CD14-positive monocyte (primary cell): Measurements from ENCODE around the gene ARSB. TPM values are rescaled to one million over a fixed set of nuclear protein-coding genes. Genes with fewer than 3 reads are reported as not detected.

ENCODE experiments used
- DNase-seq, 3 donors: peaks; one replicate each; pipeline ENCODE4 v3.0.0-alpha.2; 2011 to 2022
- H2AFZ ChIP-seq: 2 replicates; pipeline ENCODE4 v1.6.0; 2012; ENCODE audit warnings: mild to moderate bottlenecking, low read depth, low read length, inconsistent platforms; ENCODE audit not compliant: insufficient read depth, poor library complexity, severe bottlenecking
- H3K27ac ChIP-seq, 2 donors: 1 replicate in 1 of 2; 2 replicates in 1 of 2; pipeline ENCODE4 v1.5.1; 2012 to 2013; ENCODE audit warnings: low read length in 2 of 2, control low read depth in 1 of 2, inconsistent platforms in 1 of 2, low read depth in 1 of 2, mild to moderate bottlenecking in 1 of 2
- H3K27me3 ChIP-seq, 2 donors: one replicate each; pipeline versions ENCODE4 v1.6.0 to v1.6.1; 2011 to 2013; ENCODE audit warnings: low read length in 2 of 2; ENCODE audit not compliant: control insufficient read depth in 2 of 2, insufficient read depth in 2 of 2
- H3K36me3 ChIP-seq, 2 donors: replicated peaks in 1 of 2; 1 replicate in 1 of 2; 2 replicates in 1 of 2; pipeline versions ENCODE4 v1.5.1 to v1.6.1; 2012 to 2013; ENCODE audit warnings: low read length in 2 of 2, control low read depth in 1 of 2, inconsistent platforms in 1 of 2, mild to moderate bottlenecking in 1 of 2; ENCODE audit not compliant: insufficient read depth in 2 of 2, control insufficient read depth in 1 of 2
- H3K4me1 ChIP-seq, 2 donors: 1 replicate in 1 of 2; 2 replicates in 1 of 2; pipeline versions ENCODE4 v1.5.1 to v1.6.1; 2012 to 2013; ENCODE audit warnings: low read length in 2 of 2, control low read depth in 1 of 2, inconsistent platforms in 1 of 2, mild to moderate bottlenecking in 1 of 2, moderate library complexity in 1 of 2; ENCODE audit not compliant: insufficient read depth in 2 of 2, control insufficient read depth in 1 of 2
- H3K4me2 ChIP-seq: replicated peaks from 2 replicates; pipeline ENCODE3; 2012; ENCODE audit warnings: low read length, moderate library complexity, mild to moderate bottlenecking; ENCODE audit not compliant: poor library complexity, severe bottlenecking; ENCODE audit errors: extremely low read depth
- H3K4me3 ChIP-seq, 3 experiments: fragments of 200-600 bp in 1 of 3; sonication (generic) in 1 of 3; replicated peaks in 1 of 3; 1 replicate in 2 of 3; 2 replicates in 1 of 3; pipeline ENCODE4 v1.5.1; 2011 to 2013; ENCODE audit warnings: low read length in 3 of 3, mild to moderate bottlenecking in 3 of 3, control low read depth in 2 of 3, low read depth in 2 of 3, inconsistent platforms in 1 of 3, moderate library complexity in 1 of 3
- H3K79me2 ChIP-seq: 2 replicates; pipeline ENCODE4 v1.6.0; 2012; ENCODE audit warnings: mild to moderate bottlenecking, control low read depth, inconsistent platforms, low read length, moderate library complexity; ENCODE audit not compliant: insufficient read depth
- H3K9ac ChIP-seq: 2 replicates; pipeline ENCODE4 v1.6.0; 2017; ENCODE audit warnings: low read length, mild to moderate bottlenecking; ENCODE audit not compliant: insufficient read depth, poor library complexity, severe bottlenecking
- H3K9me3 ChIP-seq, 2 donors: replicated peaks in 1 of 2; 1 replicate in 1 of 2; 2 replicates in 1 of 2; pipeline versions ENCODE4 v1.5.1 to v1.6.1; 2012 to 2013; ENCODE audit warnings: low read length in 2 of 2, control low read depth in 1 of 2; ENCODE audit not compliant: control insufficient read depth in 1 of 2, insufficient read depth in 1 of 2
- H4K20me1 ChIP-seq: 2 replicates; pipeline ENCODE4 v1.6.0; 2012; ENCODE audit warnings: mild to moderate bottlenecking, low read length, control low read depth, moderate library complexity; ENCODE audit not compliant: insufficient read depth
- H3K27ac Mint-ChIP-seq, 7 donors: one replicate each; pipeline ENCODE4 v1.8.0; 2020; ENCODE audit warnings: mild to moderate bottlenecking in 7 of 7, mixed read lengths in 7 of 7, moderate library complexity in 6 of 7, inconsistent platforms in 2 of 7
- H3K27me3 Mint-ChIP-seq, 3 donors: one replicate each; pipeline ENCODE4 v1.8.0; 2021 to 2022; ENCODE audit warnings: low read depth in 3 of 3, mild to moderate bottlenecking in 3 of 3, mixed read lengths in 3 of 3, moderate library complexity in 3 of 3, inconsistent platforms in 1 of 3
- H3K36me3 Mint-ChIP-seq, 2 donors: one replicate each; pipeline ENCODE4 v1.8.0; 2020; ENCODE audit warnings: mixed read lengths in 2 of 2, inconsistent platforms in 1 of 2, mild to moderate bottlenecking in 1 of 2
- H3K4me1 Mint-ChIP-seq: one replicate; pipeline ENCODE4 v1.8.0; 2020; ENCODE audit warnings: mild to moderate bottlenecking, mixed read lengths
- H3K4me3 Mint-ChIP-seq, 2 donors: one replicate each; pipeline ENCODE4 v1.8.0; 2020; ENCODE audit warnings: mild to moderate bottlenecking in 2 of 2, mixed read lengths in 2 of 2, moderate library complexity in 1 of 2
- H3K9me3 Mint-ChIP-seq, 7 donors: one replicate each; pipeline ENCODE4 v1.8.0; 2020 to 2022; ENCODE audit warnings: mixed read lengths in 7 of 7, mild to moderate bottlenecking in 6 of 7, moderate library complexity in 6 of 7, inconsistent platforms in 2 of 7
- CTCF ChIP-seq: fragments of 200-600 bp; IDR thresholded peaks from one replicate; pipeline ENCODE4 v1.8.0; 2022; ENCODE audit warnings: antibody characterized with exemption, mild to moderate bottlenecking
- WGBS: methylation state at CpG from one replicate; pipeline ENCODE4 v1.1.5; 2013; ENCODE audit warnings: missing lambda C conversion rate; ENCODE audit not compliant: insufficient coverage; 5-methylcytosine and 5-hydroxymethylcytosine counted together
- intact Hi-C, 2 donors: fragments of 100-400 bp; cut with micrococcal nuclease; formaldehyde crosslinking; loops; one replicate each; pipeline versions ENCODE4 v1.15.0 to v1.15.1; 2023
- polyA plus RNA-seq, 3 donors: library from polyadenylated mRNA; depleted of rRNA in 1 of 3; unstranded in 2 of 3; stranded (reverse) in 1 of 3; fragments of 300-500 nt in 2 of 3; fragments of >200 nt in 1 of 3; fragmentation: Illumina TruSeq in 2 of 3; gene quantifications; 1 replicate in 2 of 3; 2 replicates in 1 of 3; pipeline ENCODE4 v1.2.3, GENCODE V29; 2012 to 2021

The ARSB gene
- polyA plus RNA-seq, 3 donors: 18.0 to 28.7 (median 18.1) TPM

GRCh38 chr5:78959767-78960166, 25.3 kb downstream of the ARSB start:
- H3K27me3 Mint-ChIP-seq: peaks cover 0 to 3% (median 2%) of the 10 kb centered on the region in 3 donors
- H3K27me3 ChIP-seq: no peaks in the 10 kb centered on the region
- no peaks in the 10 kb centered on the region for H3K79me2 ChIP-seq
- H3K36me3 ChIP-seq: peaks cover 34 to 68% of the 10 kb centered on the region in 2 donors
- WGBS: 100% methylated on average over 1 of the region's 1 CpG
- H3K4me3 ChIP-seq: no peak overlapping the region
- H2AFZ ChIP-seq: no peak overlapping the region
- no peak overlapping the region for H3K9ac ChIP-seq
- peaks cover 5% of the 10 kb centered on the region for H3K4me1 Mint-ChIP-seq
- DNase-seq: no peak
- H3K27ac ChIP-seq: no peak overlapping the region
- intact Hi-C loops: loop anchor here in 1 of 2 donors (10.0 kb wide), 1 partner anchor 55 kb away; no protein-coding TSS in a partner anchor
- no peaks in the 10 kb centered on the region for H3K4me1 ChIP-seq
- no peak overlapping the region for H3K27ac Mint-ChIP-seq
- TF ChIP-seq CTCF: no peak
- H3K36me3 Mint-ChIP-seq: peaks cover 62 to 69% of the 10 kb centered on the region in 2 donors
- H4K20me1 ChIP-seq: no peaks in the 10 kb centered on the region
- no peak overlapping the region for H3K4me3 Mint-ChIP-seq
- H3K4me2 ChIP-seq: no peak overlapping the region
- no peaks in the 10 kb centered on the region for H3K9me3 Mint-ChIP-seq
- H3K9me3 ChIP-seq: no peaks in the 10 kb centered on the region

- Histone ChIP-seq H3K79me2 (no peaks in the 10 kb centered on the region), H3K27me3 (no peaks in the 10 kb centered on the region), H3K36me3 (peaks cover 27 to 63% of the 10 kb centered on the region in 2 donors), H3K4me2 (no peak overlapping the region), H3K4me3 (no peak overlapping the region), H2AFZ (no peak overlapping the region), H3K4me1 (no peaks in the 10 kb centered on the region), H3K27ac (no peak overlapping the region), H3K9ac (no peak overlapping the region), H4K20me1 (no peaks in the 10 kb centered on the region), H3K9me3 (no peaks in the 10 kb centered on the region)
- H3K27ac Mint-ChIP-seq: peak overlapping the region in 1 of 7 donors; percentile 48
- 0% methylated on average over 1 of the region's 3 CpGs for WGBS
- peaks cover 8% of the 10 kb centered on the region for H3K4me1 Mint-ChIP-seq
- peaks cover 0 to 3% (median 2%) of the 10 kb centered on the region in 3 donors for H3K27me3 Mint-ChIP-seq
- no peak overlapping the region for H3K4me3 Mint-ChIP-seq
- no peak for TF ChIP-seq CTCF
- no peaks in the 10 kb centered on the region for H3K9me3 Mint-ChIP-seq
- H3K36me3 Mint-ChIP-seq: peaks cover 59 to 66% of the 10 kb centered on the region in 2 donors
- no peak for DNase-seq
- intact Hi-C loops: no loop called here
Observed at GRCh38 chr5:78958672-78959445, 26.3 kb downstream of the ARSB start.
